VCaP (cell line): ENCODE results near the gene PEX14.

ENCODE experiments used
- H3K27ac ChIP-seq: fragments of 450-650 bp; 2 replicates; pipeline ENCODE4 v1.5.1; 2017
- TF ChIP-seq, protein P1 (sequence below): fragments of 450-650 bp; conservative IDR thresholded peaks from 2 replicates; pipeline ENCODE4 v1.5.1; 2017; ENCODE audit warnings: mild to moderate bottlenecking, moderate library complexity

PEX14 gene

DNA sequence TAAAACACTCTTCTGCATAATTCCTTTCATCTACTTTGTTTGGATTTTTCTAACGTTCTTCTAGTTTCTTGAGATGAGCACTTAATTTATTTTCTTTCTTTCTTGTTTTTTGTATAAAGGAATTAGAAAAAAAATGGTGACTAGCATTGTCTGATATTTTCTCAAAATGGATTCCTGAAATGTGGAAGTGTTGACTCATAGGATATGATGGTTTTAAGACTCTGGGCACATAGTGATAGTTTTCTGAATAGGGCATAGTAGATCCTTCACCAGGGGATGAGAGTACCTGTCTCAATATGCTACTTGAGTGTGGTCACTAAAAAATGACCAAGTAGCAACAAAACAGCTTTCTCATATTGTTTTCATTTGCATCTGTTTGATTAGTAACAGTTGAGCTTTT, 100.9 kb downstream of the PEX14 start:
- TF ChIP-seq, protein P1, sequence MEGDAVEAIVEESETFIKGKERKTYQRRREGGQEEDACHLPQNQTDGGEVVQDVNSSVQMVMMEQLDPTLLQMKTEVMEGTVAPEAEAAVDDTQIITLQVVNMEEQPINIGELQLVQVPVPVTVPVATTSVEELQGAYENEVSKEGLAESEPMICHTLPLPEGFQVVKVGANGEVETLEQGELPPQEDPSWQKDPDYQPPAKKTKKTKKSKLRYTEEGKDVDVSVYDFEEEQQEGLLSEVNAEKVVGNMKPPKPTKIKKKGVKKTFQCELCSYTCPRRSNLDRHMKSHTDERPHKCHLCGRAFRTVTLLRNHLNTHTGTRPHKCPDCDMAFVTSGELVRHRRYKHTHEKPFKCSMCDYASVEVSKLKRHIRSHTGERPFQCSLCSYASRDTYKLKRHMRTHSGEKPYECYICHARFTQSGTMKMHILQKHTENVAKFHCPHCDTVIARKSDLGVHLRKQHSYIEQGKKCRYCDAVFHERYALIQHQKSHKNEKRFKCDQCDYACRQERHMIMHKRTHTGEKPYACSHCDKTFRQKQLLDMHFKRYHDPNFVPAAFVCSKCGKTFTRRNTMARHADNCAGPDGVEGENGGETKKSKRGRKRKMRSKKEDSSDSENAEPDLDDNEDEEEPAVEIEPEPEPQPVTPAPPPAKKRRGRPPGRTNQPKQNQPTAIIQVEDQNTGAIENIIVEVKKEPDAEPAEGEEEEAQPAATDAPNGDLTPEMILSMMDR = no peak
- no peak overlapping the region for H3K27ac ChIP-seq

DNA sequence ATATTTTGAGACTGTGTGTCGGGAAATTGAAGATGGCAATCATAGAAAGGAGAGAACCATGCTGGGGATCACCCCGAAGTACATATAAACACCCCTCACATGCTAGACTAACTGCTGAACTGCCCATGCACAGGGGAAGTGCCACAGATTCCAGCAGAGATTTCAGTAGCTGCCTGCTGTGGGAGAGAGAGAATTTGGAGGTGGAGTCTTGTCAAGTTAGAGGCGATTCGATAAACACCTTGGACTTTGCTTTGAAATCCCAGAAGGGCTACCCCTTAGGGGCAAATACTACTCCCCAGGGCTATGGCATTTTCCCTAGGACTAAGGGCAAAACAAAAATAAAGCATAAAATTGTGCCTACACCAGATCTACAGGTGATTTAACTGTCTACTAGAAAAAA, 103.3 kb downstream of the PEX14 start:
- no peak overlapping the region for H3K27ac ChIP-seq
- TF ChIP-seq, protein P1 = no peak

DNA sequence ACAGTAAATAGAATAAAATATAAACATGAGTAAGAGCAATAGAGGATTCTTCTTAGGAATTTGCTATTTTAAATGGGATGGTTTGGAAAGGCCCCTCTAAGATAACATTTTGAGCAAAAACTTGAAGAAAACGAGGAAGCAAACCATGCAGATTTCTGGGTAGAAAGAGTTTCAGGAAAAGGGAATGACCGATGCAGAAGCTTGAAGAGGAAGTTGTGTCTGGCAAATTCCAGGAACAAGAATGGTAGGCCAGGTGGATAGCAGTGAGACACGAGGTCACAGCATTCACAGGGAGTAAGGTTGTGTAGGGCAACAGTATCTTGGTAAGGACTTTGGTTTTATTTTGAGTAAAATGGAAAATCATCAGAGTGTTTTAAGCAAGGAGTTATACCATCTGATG, 108.9 kb downstream of the PEX14 start:
- TF ChIP-seq, protein P1 = no peak

DNA sequence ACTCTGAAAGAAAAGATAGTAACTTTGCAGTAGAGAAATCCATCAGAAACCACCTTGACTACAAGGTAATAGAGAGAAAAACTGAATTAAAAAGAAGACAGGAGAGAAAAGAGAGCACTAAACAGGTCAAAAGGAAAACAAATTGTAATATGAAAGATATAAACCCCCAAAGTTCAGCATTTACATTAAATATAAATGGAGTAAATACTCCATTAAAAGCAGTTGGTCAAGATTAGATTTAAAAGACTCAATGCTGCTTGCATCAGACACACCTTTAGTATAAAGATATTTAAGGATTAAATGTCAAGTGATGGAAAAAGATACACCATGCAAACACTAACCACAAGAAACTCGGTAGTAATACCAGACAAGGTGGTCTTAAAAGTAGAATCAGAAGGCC, 110.5 kb downstream of the PEX14 start:
- no peak overlapping the region for H3K27ac ChIP-seq
- TF ChIP-seq, protein P1 = no peak

More for the DNA sequence above, 108.9 kb downstream of the PEX14 start:
- no peak overlapping the region for H3K27ac ChIP-seq

DNA sequence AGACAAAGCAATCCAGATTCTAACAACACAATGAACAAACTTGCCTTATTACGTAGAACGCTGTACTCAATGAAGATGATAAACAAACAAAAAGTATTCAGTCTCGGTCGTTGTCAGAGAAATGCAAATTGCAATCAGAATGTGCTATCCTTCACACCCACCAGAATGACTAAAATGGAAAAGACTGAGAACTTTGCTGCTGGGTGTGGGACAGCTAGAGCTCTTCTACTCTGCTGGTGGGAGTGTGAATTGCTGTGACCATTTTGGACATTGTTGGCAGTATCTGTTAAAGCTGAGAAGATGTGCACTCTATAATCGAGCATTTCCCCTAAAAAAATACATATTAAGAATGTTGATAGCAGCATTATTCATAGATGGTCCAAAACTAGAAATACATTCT, 111.4 kb downstream of the PEX14 start:
- no peak overlapping the region for H3K27ac ChIP-seq
- TF ChIP-seq, protein P1 = no peak

DNA sequence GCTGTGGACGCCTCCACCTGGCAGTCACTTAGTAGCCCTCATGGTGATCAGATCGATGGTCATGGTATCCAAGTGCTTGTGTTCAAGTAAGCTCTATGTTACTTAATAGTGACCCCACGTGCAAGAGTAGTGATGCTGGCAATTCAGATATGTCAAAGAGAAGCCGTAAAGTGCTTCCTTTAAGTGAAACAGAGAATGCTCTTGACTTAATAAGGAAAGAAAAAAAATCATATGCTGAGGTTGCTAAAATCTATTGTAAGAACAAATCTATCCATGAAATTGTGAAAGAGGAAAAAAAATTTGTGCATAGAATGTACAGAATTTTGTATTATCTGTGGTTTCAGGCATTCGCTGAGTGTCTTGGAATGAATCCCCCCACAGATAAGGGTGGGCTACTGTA, 113.9 kb downstream of the PEX14 start:
- TF ChIP-seq, protein P1 = no peak
- H3K27ac ChIP-seq = no peak overlapping the region

DNA sequence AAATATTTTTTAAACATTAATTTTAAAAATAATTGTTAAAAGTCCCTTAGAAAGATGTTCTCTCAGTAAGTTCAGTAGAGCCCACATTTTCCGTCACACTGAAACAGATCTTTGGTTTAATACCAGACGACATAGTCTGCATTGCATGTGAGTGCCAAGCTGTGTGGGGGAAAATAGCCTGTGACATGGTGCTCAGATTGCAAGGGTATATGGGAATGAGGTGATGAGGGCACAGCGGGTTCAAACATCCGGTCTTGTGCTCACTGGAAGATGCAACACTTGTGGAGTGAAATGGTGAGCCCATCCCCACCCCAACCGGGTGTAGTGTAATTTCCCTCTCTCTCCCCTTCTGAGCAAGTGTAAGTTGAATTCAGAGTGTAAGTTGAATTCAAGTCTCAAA, 114.3 kb downstream of the PEX14 start:
- TF ChIP-seq, protein P1 = no peak
- no peak overlapping the region for H3K27ac ChIP-seq

DNA sequence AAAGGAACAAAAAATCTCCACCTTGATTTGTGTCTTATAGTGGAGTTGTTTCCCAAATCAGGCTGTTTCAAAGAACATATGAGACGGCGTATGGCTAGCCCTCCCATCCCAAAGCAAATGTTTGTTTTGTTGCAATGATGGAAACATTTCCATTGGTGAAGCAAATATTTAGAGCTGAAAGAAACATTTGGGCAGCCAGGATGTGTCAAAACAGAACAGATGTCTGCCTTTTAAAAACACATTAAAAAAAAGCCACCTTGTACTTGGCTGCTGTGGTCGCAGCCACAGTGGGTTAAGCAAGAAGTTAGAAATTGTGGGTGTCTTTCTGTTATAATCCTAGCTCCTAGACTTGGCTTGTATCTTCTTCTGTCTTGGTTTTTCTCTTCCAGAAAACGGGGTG, 116.3 kb downstream of the PEX14 start:
- TF ChIP-seq, protein P1 = no peak
- H3K27ac ChIP-seq = no peak overlapping the region
